Stimulated activated CD8-positive, alpha-beta memory T cell treated with anti-CD3 and anti-CD28 coated beads, Interleukin-4, amount 100 ng/mL, for 24 hours (primary cell): ENCODE results near the gene OTOP2.
A peak's percentile ranks its signal among the peaks of the same experiment; 100 is the strongest.
"Not testable (repeated sequence)": the region's sequence is repeated elsewhere in the genome, so short reads cannot be mapped to it uniquely, and the experiment has no call there.

Experiments
- DNase-seq: peaks from one replicate; pipeline ENCODE4 v3.0.0-alpha.2; 2020; ENCODE audit warnings: low read depth

OTOP2 gene

DNA sequence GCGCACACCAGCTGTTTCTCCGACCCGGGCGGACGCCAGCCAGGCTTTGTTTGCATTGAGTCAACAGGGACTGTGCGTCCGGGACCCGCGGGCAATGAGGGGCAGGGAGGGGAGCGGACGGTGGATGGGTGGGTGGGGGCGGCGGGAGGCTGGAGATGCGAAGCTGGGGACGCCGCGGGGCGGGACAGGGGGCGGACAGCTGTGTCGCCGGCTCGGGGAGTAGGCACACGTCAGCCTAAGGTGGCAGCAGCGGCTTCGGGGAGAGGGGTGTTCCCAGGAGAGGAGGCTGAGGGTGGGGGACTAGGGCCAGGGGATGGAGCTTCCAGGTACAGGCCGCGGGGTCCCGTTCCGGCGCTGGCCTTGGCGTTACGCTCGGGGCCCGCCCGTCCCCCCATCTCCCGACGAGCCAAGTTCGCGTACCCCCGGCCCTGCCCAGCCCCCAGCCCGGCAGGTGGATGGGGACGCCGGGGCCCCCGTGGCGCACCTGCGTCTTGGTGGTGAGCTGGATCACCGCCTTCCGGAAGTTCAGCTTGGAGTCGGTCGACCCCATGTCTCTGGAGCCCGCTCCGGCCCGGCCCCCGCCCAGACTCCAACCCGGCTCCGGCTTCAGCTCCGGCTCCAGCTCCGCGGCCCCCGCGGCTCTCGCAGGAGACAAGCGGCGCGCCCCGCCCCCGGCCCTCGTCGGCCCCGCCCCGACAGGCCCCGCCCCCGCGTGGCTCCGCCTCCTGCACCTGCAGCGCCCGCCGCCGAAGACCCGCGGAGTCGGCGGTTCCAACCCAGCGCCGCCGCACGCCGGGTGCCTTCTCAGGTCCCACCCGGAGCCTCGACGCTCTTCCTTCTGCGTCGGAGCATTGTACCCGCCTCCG is 48.3 kb downstream of the OTOP2 start, which contains the start of gene HID1:
HID1 (minus strand) TSS at position 653 of the 866 bp plus-strand sequence; CDS start at position 550, 103 bp downstream.
- peak; percentile 73 for DNase-seq

DNA sequence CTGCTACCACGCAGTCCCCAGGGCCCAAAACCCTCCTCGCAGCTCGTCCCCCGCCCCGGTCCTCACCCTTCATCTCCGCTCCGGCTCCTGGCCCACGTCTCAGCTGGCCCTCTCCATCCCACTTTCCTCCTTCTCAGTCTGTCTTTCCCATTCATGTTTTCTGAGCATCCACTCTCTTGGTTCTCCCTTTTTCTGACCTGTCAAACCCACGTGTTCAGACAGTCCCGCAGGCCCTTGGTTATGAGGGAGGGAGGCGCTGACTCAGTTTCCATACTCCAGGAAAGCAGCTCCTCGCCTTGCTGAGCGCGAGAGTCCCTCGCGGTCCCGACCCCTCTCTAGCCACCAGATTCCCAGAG is 48.9 kb downstream of the OTOP2 start:
- no peak for DNase-seq

DNA sequence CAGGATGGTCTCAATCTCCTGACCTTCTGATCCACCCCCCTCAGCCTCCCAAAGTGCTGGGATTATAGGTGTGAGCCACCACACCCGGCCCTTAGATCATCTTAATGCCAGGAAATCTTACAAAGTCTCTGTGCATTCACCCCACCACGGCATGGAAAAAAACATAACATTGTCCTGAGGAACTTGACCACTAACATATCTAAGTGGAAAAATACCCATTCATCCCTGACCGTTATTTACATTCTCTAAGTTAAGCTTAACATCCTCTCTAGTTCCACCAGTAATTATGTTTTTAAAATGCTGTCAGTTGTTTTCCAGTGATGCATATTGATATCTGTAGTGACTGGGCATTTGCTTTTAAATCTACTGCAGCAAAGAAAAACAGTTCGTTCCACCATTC is 51.9 kb downstream of the OTOP2 start:
- DNase-seq: no peak

DNA sequence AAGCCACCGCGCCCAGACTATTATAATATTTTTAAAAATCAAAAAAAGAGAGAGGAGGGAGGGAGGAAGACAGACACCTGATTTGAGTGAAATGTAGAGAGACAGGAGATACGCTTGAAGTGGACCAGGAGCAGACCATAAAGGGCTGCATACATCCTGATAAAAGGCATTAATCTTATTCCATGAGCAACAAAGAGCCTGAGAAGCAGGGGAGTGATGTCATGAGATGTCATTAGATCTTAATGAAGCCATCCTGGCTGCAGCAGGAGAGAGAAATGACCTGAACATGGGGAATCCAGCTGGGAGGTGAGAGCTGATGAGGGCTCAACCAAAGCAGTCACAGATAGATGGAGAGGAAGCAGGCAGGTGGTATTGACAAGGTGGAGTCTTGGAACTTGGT is 53.7 kb downstream of the OTOP2 start:
- no peak for DNase-seq

DNA sequence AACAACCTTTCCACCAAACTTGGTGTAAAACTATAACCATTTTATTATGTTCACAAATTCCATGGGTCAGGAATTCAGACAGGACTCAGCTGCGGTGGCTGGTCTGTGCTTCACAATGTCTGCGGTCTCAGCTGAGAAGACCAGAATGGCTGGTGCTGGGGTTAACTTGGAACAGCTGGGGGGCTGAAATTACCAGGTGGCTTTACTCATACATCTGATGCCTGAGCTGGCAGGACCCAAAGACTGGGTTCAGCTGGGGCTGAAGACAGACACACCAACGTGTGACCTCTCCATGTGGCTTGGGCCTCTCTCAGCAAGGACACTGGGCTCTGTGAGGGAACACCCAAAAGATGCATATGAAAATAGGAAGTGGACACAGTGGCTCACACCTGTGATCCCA is 54.2 kb downstream of the OTOP2 start:
- no peak for DNase-seq

DNA sequence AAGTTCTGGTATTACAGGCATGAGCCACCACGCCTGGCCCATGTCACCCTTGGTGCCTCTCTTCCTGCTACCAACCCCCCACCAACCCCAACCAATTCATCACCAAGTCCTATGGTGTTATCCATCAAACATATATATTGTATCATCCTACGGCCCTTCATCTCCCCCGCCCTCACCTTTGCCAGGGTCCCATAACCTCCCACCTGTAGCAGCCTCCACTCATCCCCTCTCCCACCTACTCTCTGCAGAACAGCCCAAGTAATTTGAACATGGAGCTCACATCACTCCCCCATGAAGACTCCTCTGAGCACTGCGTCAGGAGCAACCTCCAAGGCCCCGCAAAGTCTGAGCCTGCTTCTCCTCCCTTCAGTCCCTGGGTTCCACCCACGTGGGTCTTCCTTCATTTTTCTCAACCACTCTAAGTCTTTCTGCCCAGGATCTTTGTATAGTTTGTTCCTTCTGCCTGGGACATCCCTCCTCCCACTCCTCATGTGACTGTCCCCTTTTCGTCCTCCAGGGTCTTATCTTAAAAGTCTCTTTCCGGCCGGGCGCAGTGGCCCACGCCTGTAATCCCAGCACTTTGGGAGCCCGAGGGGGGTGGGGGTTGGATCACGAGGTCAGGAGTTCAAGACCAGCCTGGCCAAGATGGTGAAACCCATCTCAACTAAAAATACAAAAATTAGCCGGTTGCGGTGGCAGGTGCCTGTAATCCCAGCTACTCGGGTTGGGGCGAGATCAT is 55.5 kb downstream of the OTOP2 start:
- no peak for DNase-seq

DNA sequence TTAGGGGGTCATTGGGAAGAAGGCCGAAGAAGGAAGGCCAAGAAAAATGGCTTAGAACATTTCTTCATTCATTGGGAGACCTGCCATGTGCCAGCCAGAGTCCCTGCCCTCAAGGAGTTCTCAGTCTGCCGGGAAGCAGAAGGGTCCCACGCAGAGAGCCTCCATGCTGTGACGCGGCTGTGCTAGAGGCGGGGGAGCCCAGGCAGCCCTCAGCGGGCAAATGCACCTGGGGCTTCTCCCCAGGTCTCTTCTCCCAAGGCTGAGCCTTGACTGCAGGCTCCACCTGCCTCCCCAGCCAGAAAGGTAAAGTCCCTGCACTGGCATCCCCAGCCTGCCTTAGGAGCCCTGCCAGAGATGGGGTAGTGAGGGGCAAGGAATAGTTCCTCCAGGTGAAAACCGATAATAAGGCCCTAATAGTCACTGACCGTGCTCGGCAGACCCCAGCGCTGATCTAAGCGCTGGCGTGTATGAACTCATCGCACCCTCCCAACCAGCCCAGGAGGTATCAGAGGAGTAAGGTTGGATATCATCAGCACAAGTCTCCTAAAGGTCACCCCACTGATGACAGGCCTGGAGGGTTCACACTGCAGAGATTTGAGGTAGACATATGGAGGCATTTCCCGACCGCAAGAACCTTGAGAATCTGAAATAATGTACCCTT is 57.4 kb downstream of the OTOP2 start:
- no peak for DNase-seq

DNA sequence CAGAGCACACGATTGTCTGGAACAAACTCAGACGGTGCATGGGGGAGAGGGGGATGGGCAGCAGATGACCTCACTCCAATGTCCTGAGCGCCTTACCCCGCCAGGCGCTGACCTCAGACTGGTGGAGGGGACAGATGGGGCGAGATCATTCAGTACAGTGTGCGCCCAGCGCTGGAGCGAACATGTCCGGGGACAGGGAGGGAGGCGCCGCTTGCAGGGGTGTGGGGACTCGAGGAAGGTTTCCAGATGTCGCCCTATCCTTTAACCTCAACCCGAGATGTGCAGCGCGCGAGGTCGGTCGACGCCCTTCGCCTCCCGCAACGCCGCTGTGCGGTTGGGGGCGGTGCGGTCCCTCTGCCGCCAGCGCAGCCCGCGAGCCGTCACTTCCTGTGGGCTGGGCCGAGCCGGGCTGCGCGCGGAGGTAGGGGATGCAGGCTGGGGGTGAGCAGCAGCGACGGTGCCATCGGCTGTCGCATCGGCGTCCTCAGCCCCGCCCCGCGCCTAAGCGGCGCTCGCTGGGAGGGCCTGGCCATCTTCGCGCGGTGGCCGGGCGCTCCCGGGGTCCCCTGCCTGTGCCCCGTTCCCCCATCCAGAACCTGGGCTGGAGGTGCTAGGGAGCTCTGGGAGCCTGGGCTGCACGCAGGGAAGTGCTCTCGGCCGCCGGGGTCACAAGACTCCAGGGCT is 58.0 kb downstream of the OTOP2 start:
- DNase-seq: peak; percentile 68

DNA sequence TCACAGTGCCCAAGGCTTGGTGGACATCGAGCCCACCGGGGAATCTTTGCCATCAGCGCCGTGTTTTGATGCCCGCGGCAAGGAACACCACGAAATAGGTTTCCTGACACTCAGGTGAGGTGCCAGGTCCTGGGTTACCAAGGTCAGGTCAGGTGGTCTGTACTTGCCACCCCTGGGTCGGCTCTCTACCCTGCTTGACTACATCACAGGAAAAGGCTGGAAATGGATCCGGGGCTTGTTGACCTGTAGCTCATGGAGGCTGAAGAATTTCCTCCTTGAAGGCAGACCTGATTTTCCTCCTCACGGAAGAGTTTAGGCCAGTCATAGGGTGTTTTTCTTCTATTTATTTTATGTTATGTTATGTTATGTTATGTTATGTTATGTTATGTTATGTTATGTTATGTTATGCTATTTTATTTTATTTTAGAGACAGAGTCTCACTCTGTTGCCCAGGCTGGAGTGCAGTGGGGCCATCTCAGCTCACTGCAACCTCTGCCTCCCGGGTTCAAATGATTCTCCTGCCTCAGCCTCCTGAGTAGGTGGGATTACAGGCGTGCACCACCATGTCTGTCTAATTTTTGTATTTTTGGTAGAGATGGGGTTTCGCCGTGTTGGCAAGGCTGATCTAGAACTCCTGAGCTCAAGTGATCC is 58.7 kb downstream of the OTOP2 start:
- DNase-seq: not testable (repeated sequence)
